AG10803 (cell line): ENCODE results near the gene STK32A.

Source experiments
- DNase-seq: peaks from one replicate; pipeline ENCODE4 v3.0.0; 2010; ENCODE audit warnings: low read depth
- H3K4me3 ChIP-seq: 2 replicates; pipeline ENCODE4 v1.5.1; 2011; ENCODE audit warnings: mild to moderate bottlenecking, low read length, control low read depth
- TF ChIP-seq, protein P1 (sequence below): conservative IDR thresholded peaks from 2 replicates; pipeline ENCODE4 v1.5.1; 2011; ENCODE audit warnings: mild to moderate bottlenecking, low read length, control low read depth, inconsistent platforms

The STK32A gene

DNA sequence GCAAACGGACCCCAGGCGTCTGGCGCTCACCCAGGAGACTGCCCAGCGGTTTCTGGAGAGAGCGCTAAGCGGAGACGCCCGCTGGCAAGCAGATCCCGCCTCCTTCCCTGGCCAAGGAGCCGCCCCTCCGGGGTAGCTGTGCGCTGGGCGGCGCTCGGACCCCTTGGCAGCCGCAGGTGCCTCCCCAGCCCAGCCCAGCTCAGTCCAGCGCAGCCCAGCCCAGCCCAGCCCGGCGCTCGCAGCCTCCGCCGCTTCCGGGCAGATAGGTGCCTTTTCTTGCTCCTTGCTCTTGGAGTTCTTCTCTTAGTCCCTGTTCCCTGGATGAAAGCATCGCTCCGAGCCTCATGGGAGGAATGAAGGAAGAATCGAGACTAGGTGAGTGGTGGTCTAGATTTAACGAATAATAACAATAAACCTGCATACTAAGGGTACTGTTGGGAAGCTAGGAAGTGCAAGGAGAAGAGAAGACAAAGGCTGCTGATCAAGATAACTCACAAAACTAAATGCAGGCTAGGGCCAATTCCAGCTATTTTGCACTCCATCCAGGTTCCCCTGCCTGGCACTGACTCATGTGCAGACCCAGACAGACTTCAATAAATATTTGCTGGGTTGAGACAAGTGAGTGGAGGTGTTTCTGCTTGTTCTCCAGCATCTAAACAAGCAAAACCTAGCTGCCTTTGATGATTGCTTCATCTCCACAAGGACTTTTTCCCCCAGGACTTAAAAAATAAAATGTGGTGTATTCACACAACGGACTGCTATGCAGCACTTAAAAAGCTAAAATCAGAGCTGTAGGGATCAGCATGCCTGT is at the start of gene STK32A:
Gene STK32A, plus strand, starts transcription at position 202 of the 811 bp plus-strand sequence. CDS start 4,609 bp downstream, outside the sequence.
- TF ChIP-seq, protein P1, sequence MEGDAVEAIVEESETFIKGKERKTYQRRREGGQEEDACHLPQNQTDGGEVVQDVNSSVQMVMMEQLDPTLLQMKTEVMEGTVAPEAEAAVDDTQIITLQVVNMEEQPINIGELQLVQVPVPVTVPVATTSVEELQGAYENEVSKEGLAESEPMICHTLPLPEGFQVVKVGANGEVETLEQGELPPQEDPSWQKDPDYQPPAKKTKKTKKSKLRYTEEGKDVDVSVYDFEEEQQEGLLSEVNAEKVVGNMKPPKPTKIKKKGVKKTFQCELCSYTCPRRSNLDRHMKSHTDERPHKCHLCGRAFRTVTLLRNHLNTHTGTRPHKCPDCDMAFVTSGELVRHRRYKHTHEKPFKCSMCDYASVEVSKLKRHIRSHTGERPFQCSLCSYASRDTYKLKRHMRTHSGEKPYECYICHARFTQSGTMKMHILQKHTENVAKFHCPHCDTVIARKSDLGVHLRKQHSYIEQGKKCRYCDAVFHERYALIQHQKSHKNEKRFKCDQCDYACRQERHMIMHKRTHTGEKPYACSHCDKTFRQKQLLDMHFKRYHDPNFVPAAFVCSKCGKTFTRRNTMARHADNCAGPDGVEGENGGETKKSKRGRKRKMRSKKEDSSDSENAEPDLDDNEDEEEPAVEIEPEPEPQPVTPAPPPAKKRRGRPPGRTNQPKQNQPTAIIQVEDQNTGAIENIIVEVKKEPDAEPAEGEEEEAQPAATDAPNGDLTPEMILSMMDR, result no peak
- H3K4me3 ChIP-seq, result peak within 1 kb of the TSS; percentile 55
- peak; percentile 1 for DNase-seq

DNA sequence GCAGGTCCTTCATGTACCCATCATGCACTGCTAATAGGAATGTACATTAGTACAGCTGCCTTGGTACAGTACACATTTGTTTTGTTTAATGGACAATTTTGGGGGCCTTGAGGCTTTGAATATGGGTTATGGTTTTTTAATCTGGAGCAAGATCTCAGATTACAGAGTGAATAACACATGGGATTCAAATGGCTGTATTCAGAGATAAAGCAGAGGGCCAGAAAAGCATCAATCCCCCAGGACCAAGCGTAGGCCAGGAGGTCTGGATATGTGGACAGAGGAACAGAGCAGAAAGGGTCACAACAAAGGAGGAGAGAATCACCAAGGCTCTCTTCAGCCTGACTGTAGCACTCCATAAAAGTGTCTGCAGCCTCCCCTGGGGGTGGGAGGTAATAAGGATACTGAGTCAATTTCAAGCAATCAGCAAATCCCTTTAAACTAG is 47.7 kb upstream of the STK32A start:
- DNase-seq, result no peak
- TF ChIP-seq, protein P1, result no peak
- no peak overlapping the region for H3K4me3 ChIP-seq

DNA sequence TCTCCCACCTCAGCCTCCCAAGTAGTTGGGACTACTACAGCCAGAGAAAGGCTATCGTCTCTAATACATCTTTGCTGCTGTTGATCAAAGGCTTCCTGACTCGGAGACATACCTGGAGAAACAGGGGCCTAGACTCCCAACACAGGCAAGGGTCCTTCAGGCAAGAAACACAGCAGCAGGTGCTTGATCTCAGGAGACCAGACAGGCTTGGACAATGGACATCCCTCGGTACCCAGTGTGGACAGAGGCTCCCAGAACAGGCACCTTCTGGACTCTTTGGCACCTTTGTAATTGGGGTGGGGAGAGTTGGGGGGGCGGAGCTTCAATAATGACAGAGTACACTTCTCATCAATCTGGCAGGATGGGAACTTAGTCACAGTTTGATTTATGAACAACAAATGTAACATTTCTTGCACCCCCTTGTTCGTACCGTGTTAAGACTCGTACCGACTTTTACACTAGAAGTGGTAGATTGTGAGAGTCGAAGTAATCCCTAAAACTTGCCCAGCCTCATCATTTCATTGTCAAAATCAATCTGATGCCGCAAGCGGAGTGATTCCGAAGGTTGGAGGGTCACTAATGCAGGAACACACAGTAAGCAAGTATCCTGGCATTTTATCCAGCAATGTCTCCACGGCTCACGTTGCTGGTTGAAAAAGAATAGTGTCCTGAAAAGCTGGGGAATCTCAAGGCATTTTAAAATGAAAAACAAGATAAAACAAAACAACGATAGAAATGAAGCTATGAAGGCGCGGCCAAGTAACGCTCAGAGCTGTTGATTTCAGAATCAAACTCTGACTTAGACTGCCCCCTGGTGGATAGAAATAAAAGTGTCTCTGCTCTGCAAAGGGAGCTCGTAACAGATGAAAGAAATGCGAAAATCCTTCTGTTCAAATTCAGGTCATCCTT is 46.4 kb upstream of the STK32A start:
- DNase-seq, result peak; percentile 69
- TF ChIP-seq, protein P1, result peak; percentile 86
- no peak overlapping the region; the same call in 1 of the 2 replicates for H3K4me3 ChIP-seq

DNA sequence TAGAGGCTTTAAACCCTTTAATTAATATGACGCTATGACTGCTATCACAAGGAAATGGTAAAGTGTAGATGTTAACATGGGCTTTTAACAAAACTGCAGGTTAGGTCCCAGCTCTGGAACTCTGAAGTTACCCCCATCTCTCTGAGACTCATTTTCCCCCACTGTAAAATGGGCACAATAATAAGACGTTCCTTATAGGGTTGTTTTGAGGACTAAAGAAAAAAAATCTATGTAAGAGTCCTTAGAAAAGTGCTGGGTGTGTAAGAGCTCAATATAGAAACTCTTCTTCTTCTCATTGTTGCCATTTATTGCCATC is 45.8 kb upstream of the STK32A start:
- DNase-seq, result no peak

DNA sequence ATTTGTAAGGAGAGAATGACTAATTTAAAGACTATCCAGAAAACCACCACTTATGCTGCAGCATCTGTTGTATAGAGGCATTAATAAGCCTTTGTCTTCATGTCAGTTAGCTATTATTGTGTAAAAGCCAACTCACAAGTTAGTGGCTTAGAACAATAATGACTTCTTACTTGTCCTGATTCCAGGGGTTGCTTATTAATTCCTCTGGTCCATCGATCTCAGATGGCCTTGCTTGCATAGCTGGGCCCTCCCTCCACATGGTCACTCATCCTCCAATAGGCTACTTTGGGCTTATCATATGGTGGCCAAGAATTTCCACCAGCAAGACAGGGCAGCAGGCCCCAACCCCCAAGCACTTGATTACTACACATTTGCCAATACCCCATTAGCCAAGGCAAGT is 44.5 kb upstream of the STK32A start:
- DNase-seq, result peak; percentile 53
- no peak overlapping the region for H3K4me3 ChIP-seq
- TF ChIP-seq, protein P1, result no peak

More for the DNA sequence above, 45.8 kb upstream of the STK32A start:
- TF ChIP-seq, protein P1, result no peak
- no peak overlapping the region for H3K4me3 ChIP-seq

DNA sequence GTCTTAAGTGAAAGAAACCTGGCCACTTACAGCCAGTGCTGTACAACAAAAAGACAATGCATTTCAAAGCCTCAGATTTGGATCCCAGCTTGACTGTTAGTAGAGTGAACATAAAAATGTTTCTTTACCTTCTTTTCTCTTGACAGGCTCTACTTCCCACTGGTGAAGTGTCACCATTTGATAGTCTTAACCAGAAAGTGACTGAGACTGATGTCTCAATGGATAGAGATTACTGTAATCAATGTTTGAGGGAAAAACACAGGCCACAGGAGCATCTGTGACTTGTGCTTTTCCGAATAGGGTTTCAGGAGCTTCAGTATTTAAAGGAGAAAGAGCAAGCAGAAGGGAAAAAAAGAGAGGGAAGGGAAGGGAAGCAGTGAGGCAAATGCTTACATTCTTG is 41.7 kb upstream of the STK32A start:
- H3K4me3 ChIP-seq, result no peak overlapping the region
- TF ChIP-seq, protein P1, result no peak
- no peak for DNase-seq
